Neuronal stem cell (in vitro differentiated cells): ENCODE results near the gene EIF2D.

Experiments
- DNase-seq: peaks from one replicate; pipeline ENCODE4 v3.0.0-alpha.2; 2013; ENCODE audit warnings: low spot score
- H2AFZ ChIP-seq: one replicate; pipeline ENCODE4 v1.6.1; 2013; ENCODE audit warnings: mild to moderate bottlenecking, low read length, inconsistent platforms
- H2AK5ac ChIP-seq: 2 replicates; pipeline ENCODE4 v1.6.1; 2013; ENCODE audit warnings: low read depth, mild to moderate bottlenecking, inconsistent platforms, low read length, moderate library complexity, mixed read lengths
- H2BK120ac ChIP-seq: 2 replicates; pipeline ENCODE4 v1.6.1; 2013; ENCODE audit warnings: low read depth, mild to moderate bottlenecking, inconsistent platforms, low read length, moderate library complexity, mixed read lengths
- H2BK12ac ChIP-seq: one replicate; pipeline ENCODE4 v1.6.1; 2013; ENCODE audit warnings: low read length, inconsistent platforms
- H2BK15ac ChIP-seq: 2 replicates; pipeline ENCODE4 v1.6.1; 2013; ENCODE audit warnings: mild to moderate bottlenecking, low read length, inconsistent platforms, mixed read lengths
- H2BK5ac ChIP-seq: one replicate; pipeline ENCODE4 v1.6.1; 2013; ENCODE audit warnings: inconsistent platforms, mild to moderate bottlenecking, low read length, moderate library complexity
- H3K14ac ChIP-seq: one replicate; pipeline ENCODE4 v1.6.1; 2013; ENCODE audit warnings: low read length, inconsistent platforms
- H3K18ac ChIP-seq: 2 replicates; pipeline ENCODE4 v1.6.1; 2013; ENCODE audit warnings: low read length, inconsistent platforms
- H3K23ac ChIP-seq: 2 replicates; pipeline ENCODE4 v1.6.1; 2013; ENCODE audit warnings: low read depth, mild to moderate bottlenecking, mixed read lengths, low read length, inconsistent platforms; ENCODE audit not compliant: poor library complexity
- H3K27ac ChIP-seq: replicated peaks from 3 replicates; pipeline ENCODE4 v1.5.1; 2013; ENCODE audit warnings: low read length, inconsistent platforms
- H3K27me3 ChIP-seq, 3 experiments: 2 replicates each; pipeline ENCODE4 v1.6.1; 2013; ENCODE audit warnings: low read length in 3 of 3, mild to moderate bottlenecking in 2 of 3, inconsistent platforms in 1 of 3, low read depth in 1 of 3, mixed read lengths in 1 of 3, moderate library complexity in 1 of 3; ENCODE audit not compliant: control insufficient read depth in 3 of 3, insufficient read depth in 3 of 3
- H3K36me3 ChIP-seq, 2 donors: replicated peaks in 1 of 2; 2 replicates each; pipeline ENCODE4 v1.6.1; 2013; ENCODE audit warnings: low read length in 2 of 2; ENCODE audit not compliant: control insufficient read depth in 2 of 2, insufficient read depth in 2 of 2
- H3K4ac ChIP-seq: 2 replicates; pipeline ENCODE4 v1.6.1; 2013; ENCODE audit warnings: inconsistent platforms, mild to moderate bottlenecking, low read length, moderate library complexity
- H3K4me1 ChIP-seq, 2 donors: 1 replicate in 1 of 2; 2 replicates in 1 of 2; pipeline ENCODE4 v1.6.1; 2013; ENCODE audit warnings: low read length in 2 of 2, low read depth in 1 of 2; ENCODE audit not compliant: control insufficient read depth in 2 of 2, insufficient read depth in 1 of 2
- H3K4me2 ChIP-seq: one replicate; pipeline ENCODE4 v1.6.1; 2013; ENCODE audit warnings: mild to moderate bottlenecking, low read length, inconsistent platforms; ENCODE audit not compliant: insufficient read depth, poor library complexity, severe bottlenecking
- H3K4me3 ChIP-seq, 2 donors: 2 replicates each; pipeline ENCODE4 v1.5.1; 2013; ENCODE audit warnings: low read length in 2 of 2, mild to moderate bottlenecking in 2 of 2, inconsistent platforms in 1 of 2, moderate library complexity in 1 of 2
- H3K79me1 ChIP-seq: one replicate; pipeline ENCODE4 v1.6.1; 2013; ENCODE audit warnings: low read depth, mild to moderate bottlenecking, inconsistent platforms, low read length, moderate library complexity
- H3K9ac ChIP-seq: one replicate; pipeline ENCODE4 v1.6.1; 2013; ENCODE audit warnings: mild to moderate bottlenecking, low read depth, low read length, inconsistent platforms; ENCODE audit not compliant: poor library complexity
- H3K9me3 ChIP-seq, 2 donors: replicated peaks in 1 of 2; 2 replicates each; pipeline versions ENCODE3 to v1.6.1; 2013; ENCODE audit warnings: low read length in 2 of 2, mild to moderate bottlenecking in 2 of 2, inconsistent platforms in 1 of 2, low read depth in 1 of 2, mixed read lengths in 1 of 2, moderate library complexity in 1 of 2; ENCODE audit not compliant: control insufficient read depth in 2 of 2, insufficient read depth in 1 of 2
- H4K8ac ChIP-seq: one replicate; pipeline ENCODE4 v1.6.1; 2013; ENCODE audit warnings: low read depth, mild to moderate bottlenecking, inconsistent platforms, low read length, moderate library complexity
- H4K91ac ChIP-seq: one replicate; pipeline ENCODE4 v1.6.1; 2013; ENCODE audit warnings: low read length, low read depth, mild to moderate bottlenecking, inconsistent platforms; ENCODE audit not compliant: poor library complexity
- WGBS, 2 donors: extraction: QIAGEN DNeasy Blood & Tissue Kit; methylation state at CpG; one replicate each; pipeline ENCODE4 v1.1.7; 2013; ENCODE audit warnings: missing lambda C conversion rate in 2 of 2, mixed read lengths in 1 of 2; ENCODE audit not compliant: insufficient read length in 2 of 2, insufficient replicate concordance in 1 of 2; ENCODE audit errors: extremely low coverage in 2 of 2; 5-methylcytosine and 5-hydroxymethylcytosine counted together

The EIF2D gene

GRCh38 chr1:206550446-206550845 lies 61.8 kb downstream of the EIF2D start:
- Histone ChIP-seq H3K18ac (no peak overlapping the region), H3K27me3 (peaks cover 0 to 55% (median 0%) of the 10 kb centered on the region in 3 experiments), H3K9me3 (no peaks in the 10 kb centered on the region), H3K23ac (no peak overlapping the region), H2BK5ac (no peak overlapping the region), H3K9ac (no peak overlapping the region), H2AK5ac (no peak overlapping the region), H2AFZ (no peak overlapping the region), H2BK15ac (no peak overlapping the region), H2BK120ac (no peak overlapping the region), H3K36me3 (no peaks in the 10 kb centered on the region), H3K4me1 (peaks cover 0 to 2% of the 10 kb centered on the region in 2 donors), H3K4ac (no peak overlapping the region), H4K91ac (no peak overlapping the region), H3K4me3 (no peak overlapping the region), H3K79me1 (no peaks in the 10 kb centered on the region), H3K4me2 (no peak overlapping the region), H3K27ac (no peak overlapping the region), H2BK12ac (no peak overlapping the region), H4K8ac (no peak overlapping the region), H3K14ac (no peak overlapping the region)
- DNase-seq = no peak
- no CpG with 5 or more reads among the region's 2 CpGs for WGBS, 2 donors

GRCh38 chr1:206547104-206547503 lies 65.2 kb downstream of the EIF2D start:
- Histone ChIP-seq H3K9me3 (peaks cover 0 to 3% of the 10 kb centered on the region in 2 donors), H3K4me1 (peaks cover 2 to 4% of the 10 kb centered on the region in 2 donors), H3K79me1 (no peaks in the 10 kb centered on the region), H3K27me3 (peaks cover 0 to 31% (median 0%) of the 10 kb centered on the region in 3 experiments), H3K18ac (no peak overlapping the region), H3K4ac (no peak overlapping the region), H4K91ac (no peak overlapping the region), H2BK12ac (no peak overlapping the region), H3K14ac (no peak overlapping the region), H2AFZ (no peak overlapping the region), H4K8ac (no peak overlapping the region), H3K4me2 (no peak overlapping the region), H2AK5ac (no peak overlapping the region), H3K4me3 (no peak overlapping the region), H3K23ac (no peak overlapping the region), H2BK5ac (no peak overlapping the region), H3K27ac (no peak overlapping the region), H2BK15ac (no peak overlapping the region), H3K36me3 (no peaks in the 10 kb centered on the region), H3K9ac (no peak overlapping the region), H2BK120ac (no peak overlapping the region)
- DNase-seq = no peak
- no CpG with 5 or more reads among the region's 7 CpGs for WGBS, 2 donors

- H2AK5ac ChIP-seq = no peak overlapping the region
Measured at GRCh38 chr1:206545351-206545750, 66.9 kb downstream of the EIF2D start.

GRCh38 chr1:206544562-206545257 lies 67.6 kb downstream of the EIF2D start:
- H2AFZ ChIP-seq = peak overlapping the region; percentile 49
- H3K9ac ChIP-seq = no peak overlapping the region
- no peak overlapping the region for H3K4me2 ChIP-seq
- peaks cover 0 to 3% of the 10 kb centered on the region in 2 donors for H3K9me3 ChIP-seq
- H2AK5ac ChIP-seq = no peak overlapping the region
- no peak overlapping the region for H4K8ac ChIP-seq
- H3K27me3 ChIP-seq = peaks cover 0 to 15% (median 0%) of the 10 kb centered on the region in 3 experiments
- H2BK120ac ChIP-seq = no peak overlapping the region
- no peak overlapping the region for H4K91ac ChIP-seq
- H3K23ac ChIP-seq = no peak overlapping the region
- peak; percentile 80 for DNase-seq
- H3K27ac ChIP-seq = no peak overlapping the region
- no CpG with 5 or more reads among the region's 9 CpGs for WGBS, 2 donors
- H3K79me1 ChIP-seq = no peaks in the 10 kb centered on the region
- H2BK5ac ChIP-seq = no peak overlapping the region
- no peak overlapping the region for H3K4ac ChIP-seq
- no peak overlapping the region for H3K18ac ChIP-seq
- no peaks in the 10 kb centered on the region for H3K36me3 ChIP-seq
- H3K14ac ChIP-seq = no peak overlapping the region
- H3K4me1 ChIP-seq = peaks cover 5 to 6% of the 10 kb centered on the region in 2 donors
- H2BK12ac ChIP-seq = no peak overlapping the region
- no peak overlapping the region for H3K4me3 ChIP-seq
- H2BK15ac ChIP-seq = no peak overlapping the region

More at GRCh38 chr1:206545351-206545750, 66.9 kb downstream of the EIF2D start:
- H2BK12ac ChIP-seq = no peak overlapping the region
- no peak overlapping the region for H3K4ac ChIP-seq
- H2AFZ ChIP-seq = no peak overlapping the region
- no peak overlapping the region for H3K4me2 ChIP-seq
- DNase-seq = no peak
- peaks cover 2 to 4% of the 10 kb centered on the region in 2 donors for H3K4me1 ChIP-seq
- no peak overlapping the region for H3K4me3 ChIP-seq
- H3K18ac ChIP-seq = no peak overlapping the region
- no peak overlapping the region for H3K14ac ChIP-seq
- H3K9me3 ChIP-seq = peaks cover 0 to 3% of the 10 kb centered on the region in 2 donors
- no peak overlapping the region for H4K8ac ChIP-seq
- H3K79me1 ChIP-seq = no peaks in the 10 kb centered on the region
- no peak overlapping the region for H3K23ac ChIP-seq
- H3K36me3 ChIP-seq = no peaks in the 10 kb centered on the region
- WGBS, 2 donors = no CpG with 5 or more reads among the region's 1 CpG
- no peak overlapping the region for H3K27ac ChIP-seq
- H2BK5ac ChIP-seq = no peak overlapping the region
- no peak overlapping the region for H3K9ac ChIP-seq
- H2BK120ac ChIP-seq = no peak overlapping the region
- H2BK15ac ChIP-seq = no peak overlapping the region
- peaks cover 0 to 21% (median 0%) of the 10 kb centered on the region in 3 experiments for H3K27me3 ChIP-seq
- no peak overlapping the region for H4K91ac ChIP-seq
